Retinal pigment epithelial cell (primary cell): Measurements from ENCODE around the gene SAE1.

Experiments
- DNase-seq: peaks from one replicate; pipeline ENCODE4 v3.0.0-alpha.2; 2010; ENCODE audit warnings: low read depth
- H3K4me3 ChIP-seq: 2 replicates; pipeline ENCODE4 v1.5.1; 2011; ENCODE audit warnings: mild to moderate bottlenecking, low read length, control low read depth, moderate library complexity
- TF ChIP-seq, protein P1 (sequence below): conservative IDR thresholded peaks from 2 replicates; pipeline ENCODE4 v1.5.1; 2011; ENCODE audit warnings: low read depth, low read length, control low read depth, inconsistent platforms

SAE1 gene

DNA sequence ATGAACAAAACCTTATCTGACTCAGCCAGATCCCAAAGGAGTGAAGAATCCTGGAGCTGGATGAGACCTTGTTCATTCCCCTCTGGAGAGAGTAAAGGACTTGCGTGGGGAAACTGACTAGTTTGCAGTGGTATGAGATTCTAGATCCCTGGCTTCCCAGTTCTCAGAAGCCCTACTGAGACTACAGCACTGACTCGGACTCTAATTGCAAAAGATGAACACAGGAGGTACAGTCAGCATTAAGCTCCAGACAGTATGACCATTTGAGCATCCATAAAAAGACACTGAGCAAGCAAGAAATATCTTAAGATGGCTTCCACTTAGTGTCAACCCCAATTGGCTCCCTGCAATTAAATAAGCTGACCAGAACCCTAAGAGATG, 23.8 kb upstream of the SAE1 start:
- TF ChIP-seq, protein P1, sequence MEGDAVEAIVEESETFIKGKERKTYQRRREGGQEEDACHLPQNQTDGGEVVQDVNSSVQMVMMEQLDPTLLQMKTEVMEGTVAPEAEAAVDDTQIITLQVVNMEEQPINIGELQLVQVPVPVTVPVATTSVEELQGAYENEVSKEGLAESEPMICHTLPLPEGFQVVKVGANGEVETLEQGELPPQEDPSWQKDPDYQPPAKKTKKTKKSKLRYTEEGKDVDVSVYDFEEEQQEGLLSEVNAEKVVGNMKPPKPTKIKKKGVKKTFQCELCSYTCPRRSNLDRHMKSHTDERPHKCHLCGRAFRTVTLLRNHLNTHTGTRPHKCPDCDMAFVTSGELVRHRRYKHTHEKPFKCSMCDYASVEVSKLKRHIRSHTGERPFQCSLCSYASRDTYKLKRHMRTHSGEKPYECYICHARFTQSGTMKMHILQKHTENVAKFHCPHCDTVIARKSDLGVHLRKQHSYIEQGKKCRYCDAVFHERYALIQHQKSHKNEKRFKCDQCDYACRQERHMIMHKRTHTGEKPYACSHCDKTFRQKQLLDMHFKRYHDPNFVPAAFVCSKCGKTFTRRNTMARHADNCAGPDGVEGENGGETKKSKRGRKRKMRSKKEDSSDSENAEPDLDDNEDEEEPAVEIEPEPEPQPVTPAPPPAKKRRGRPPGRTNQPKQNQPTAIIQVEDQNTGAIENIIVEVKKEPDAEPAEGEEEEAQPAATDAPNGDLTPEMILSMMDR, result no peak
- DNase-seq, result no peak
- no peak overlapping the region for H3K4me3 ChIP-seq

DNA sequence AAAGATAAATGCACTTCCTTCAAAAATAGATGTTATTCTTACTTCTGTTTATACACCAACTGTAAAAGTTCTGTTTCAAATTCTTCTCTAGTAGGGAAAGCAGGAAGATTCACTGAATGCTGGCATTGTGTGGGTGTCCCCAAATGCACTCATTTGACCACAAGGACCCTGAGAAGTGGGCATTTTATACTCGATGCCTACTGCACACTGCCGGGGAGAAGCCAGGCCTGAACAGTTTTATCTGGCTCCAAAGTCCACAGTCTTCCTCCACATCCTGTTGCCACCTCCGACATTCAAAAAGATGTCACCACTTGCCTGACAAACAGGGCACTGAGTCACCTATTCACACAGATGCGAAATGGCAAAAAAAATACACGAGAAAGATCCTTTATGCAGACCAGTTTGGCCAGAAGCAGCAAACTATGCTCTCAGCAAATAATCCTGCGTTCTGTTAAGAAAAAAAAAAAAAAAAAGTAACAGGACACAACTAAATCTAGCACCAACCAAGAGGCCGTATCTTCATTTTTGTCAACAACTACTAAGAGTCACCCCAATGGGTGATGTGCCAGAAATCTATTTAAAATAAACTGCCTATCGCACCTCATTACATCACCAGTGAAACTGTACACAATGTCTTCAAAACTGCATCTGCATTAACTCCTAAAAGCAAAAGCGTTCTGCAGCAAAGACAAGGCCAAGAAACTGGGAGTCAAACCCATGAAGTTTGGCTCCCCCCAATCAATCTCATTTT, 23.3 kb upstream of the SAE1 start:
- no peak overlapping the region for H3K4me3 ChIP-seq
- DNase-seq, result no peak
- TF ChIP-seq, protein P1, result no peak

DNA sequence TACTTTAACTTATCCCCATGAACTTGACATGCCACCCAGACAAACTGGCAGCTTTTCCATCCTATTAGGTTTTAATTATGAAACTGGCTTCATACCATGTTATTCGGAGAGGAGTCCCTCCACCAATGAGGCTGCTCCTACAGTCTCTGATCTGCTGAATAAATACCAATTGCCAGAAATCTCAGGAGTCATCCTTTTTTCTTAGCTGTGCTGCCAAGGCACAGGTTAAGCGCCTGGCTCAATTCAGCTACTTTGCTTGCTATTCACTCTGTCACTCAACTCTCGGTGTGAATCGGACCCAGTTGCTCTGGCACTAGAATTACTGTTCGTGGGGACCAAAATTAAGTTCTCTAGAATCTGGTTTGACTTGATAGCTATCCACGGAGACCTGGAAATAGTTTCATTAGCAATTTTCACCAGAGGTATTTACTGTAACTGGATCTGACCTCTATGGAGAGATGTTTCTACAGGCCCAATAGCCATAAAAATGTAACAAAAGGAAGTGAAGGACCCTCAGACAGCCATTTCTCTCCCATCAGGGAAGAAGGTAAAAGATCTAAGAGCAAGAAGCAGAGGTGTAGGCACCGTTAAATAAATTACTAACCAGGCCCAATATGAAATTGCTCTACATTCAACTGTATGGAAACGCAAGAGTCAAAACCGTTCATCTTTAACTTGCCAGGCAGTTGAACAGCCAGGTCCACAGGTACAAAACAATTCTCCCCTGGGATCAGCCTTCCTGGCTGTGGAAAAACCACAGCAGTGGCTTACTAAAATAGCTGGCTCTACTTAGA, 22.5 kb upstream of the SAE1 start:
- H3K4me3 ChIP-seq, result no peak overlapping the region
- TF ChIP-seq, protein P1, result no peak
- DNase-seq, result no peak

DNA sequence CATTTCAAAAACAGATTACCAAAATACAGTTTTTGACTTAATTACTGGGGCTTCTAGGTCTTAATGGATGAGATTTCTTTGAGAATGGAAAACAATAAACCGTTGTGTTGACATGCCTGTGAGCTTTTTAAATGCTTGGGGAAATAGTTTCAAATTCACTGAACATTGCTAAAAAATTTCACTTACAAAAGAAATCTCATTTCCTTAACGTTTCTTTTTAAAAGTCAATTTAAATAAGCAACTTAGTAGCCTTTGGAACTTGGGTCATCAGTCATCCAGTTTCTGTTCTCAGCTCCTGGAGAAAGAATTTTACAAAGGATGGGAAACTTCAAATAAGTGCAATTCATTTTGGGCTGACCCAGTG, 21.5 kb upstream of the SAE1 start:
- H3K4me3 ChIP-seq, result peak overlapping the region; percentile 97
- DNase-seq, result no peak
- TF ChIP-seq, protein P1, result no peak

DNA sequence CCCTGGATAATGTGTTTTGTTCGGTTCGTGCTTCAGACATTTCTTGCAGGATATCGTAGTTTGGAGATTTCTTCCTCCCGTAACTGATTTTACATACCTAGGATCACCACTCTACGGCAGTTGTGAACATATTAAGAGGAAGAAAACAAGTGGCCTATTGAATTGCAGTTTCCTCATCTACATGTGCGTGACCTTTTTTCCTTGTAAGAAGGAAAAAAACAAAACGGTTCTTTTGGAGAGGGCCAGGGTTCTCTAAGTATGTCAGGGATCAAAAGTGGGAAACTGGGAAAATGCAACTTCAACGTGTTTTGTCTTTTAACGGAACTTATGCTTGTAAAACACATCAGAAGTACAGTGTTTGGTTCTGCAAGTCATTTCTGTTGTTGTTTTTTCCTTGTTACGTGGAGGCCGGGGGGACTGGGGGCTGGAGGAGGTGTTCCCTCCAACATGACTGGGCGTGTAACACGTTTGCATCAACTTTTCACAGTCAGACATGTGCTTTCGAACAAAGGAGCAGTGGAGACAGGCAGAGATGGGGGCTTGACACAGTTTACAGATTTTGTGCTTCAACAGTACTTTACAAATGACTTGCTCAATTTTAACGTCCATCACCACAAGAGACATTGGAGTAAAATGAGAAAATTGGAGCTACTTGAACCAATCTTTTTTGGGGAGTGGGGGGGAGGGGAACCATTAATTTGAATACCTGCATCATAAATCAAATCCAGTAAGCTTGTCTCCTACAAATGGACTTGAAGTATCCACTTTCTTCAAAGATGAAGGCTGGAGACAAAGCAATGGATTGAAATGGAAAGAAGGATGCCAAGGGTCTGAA, 20.9 kb upstream of the SAE1 start:
- no peak for DNase-seq
- TF ChIP-seq, protein P1, result no peak

DNA sequence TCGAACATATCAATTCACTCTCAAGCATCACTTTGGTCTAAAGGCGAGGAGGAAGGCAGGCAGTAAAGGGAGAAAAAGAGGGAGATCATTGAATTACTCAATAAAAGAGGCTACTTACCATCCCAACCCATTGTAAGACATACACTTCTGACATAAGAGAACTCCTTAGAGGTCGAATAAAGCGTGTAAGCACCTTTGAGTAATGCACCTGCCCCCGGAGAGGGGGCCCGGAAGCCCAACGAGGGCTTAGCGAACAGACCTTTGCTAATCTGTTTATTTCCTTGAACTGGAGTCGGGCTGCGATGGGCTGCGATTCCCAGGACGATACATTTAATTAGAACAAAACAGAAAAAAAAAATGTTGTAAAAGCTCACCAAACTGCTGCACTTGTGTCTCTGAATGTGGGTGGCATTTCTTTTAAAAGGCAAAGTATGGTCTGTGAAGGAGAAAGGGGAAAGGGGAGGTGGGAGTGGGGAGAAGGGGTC, 20.1 kb upstream of the SAE1 start:
- peak overlapping the region; percentile 97 for H3K4me3 ChIP-seq
- DNase-seq, result no peak

More for the DNA sequence above, 20.9 kb upstream of the SAE1 start:
- peak overlapping the region; percentile 97 for H3K4me3 ChIP-seq

More for the DNA sequence above, 20.1 kb upstream of the SAE1 start:
- TF ChIP-seq, protein P1, result no peak
